Thyroid gland (tissue), 4 donors: Measurements from ENCODE around the gene IGSF23.

ENCODE experiments used
- CTCF ChIP-seq, 6 experiments: fragments of 200-600 bp in 3 of 6; fragments of 450-650 bp in 3 of 6; sonication (generic) in 3 of 6; IDR thresholded peaks; one replicate each; pipeline ENCODE4 v1.5.1; 2016 to 2019; ENCODE audit warnings: antibody characterized with exemption in 6 of 6, mild to moderate bottlenecking in 2 of 6, inconsistent platforms in 1 of 6, moderate library complexity in 1 of 6
- POLR2A ChIP-seq, 2 donors: fragments of 450-650 bp; IDR thresholded peaks; one replicate each; pipeline ENCODE4 v1.6.1; 2017; ENCODE audit warnings: antibody characterized with exemption in 2 of 2, mild to moderate bottlenecking in 2 of 2, moderate library complexity in 1 of 2

GRCh38 chr19:44666852-44667556 is 53.6 kb downstream of the IGSF23 start:
- TF ChIP-seq CTCF (IDR thresholded peaks at IDR 0.05) (no peak), POLR2A (IDR thresholded peaks at IDR 0.05) (no peak)
